GM19238 (cell line): ENCODE data around the gene ANKS1B.
"Not testable (repeated sequence)": the region's sequence is repeated elsewhere in the genome, so short reads cannot be mapped to it uniquely, and the experiment has no call there.

ENCODE experiments used
- DNase-seq: peaks from one replicate; pipeline ENCODE4 v3.0.0; 2011; ENCODE audit warnings: low spot score; ENCODE audit not compliant: insufficient read length

Gene ANKS1B

GRCh38 chr12:99765469-99766114 is 219.1 kb downstream of the ANKS1B start:
- no peak for DNase-seq

DNA sequence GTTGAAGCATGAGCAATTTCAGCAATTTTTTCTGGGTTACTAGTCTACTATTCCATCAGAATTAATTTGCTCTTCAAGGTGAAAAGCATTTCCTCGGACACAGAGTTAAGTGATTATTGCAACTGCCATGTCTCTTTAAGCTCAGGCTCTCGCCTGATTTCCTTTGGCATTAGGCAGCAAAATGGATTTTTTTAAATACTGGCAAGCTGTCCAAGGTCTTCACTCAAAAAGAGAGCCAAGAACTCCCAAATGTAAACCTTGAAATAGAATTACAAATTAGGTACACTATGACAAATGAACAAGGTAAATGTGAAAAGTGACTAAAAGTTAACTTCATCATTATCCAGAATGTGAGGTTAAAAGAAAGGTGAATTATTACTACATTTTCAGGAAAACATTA is 225.3 kb downstream of the ANKS1B start:
- DNase-seq = no peak

- DNase-seq = no peak
These were observed 225.7 kb downstream of the ANKS1B start for GRCh38 chr12:99758997-99759396.

DNA sequence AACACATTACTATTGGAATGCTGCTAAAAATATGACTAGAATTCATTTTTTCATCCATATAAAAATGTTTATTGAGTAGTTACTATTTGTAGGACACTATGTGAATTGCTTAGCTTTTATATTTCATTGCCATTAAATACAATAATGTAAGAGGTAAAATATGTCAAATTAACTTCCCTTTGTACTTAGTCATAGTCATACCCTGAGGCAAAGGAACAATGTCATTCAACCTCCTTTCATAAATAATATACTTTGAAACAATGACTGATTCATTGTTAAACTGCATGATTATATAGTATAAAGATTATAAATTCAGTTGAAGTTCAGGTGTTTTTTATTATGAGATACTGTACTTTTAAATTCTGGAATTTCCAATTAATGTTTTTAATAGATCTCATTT is 232.0 kb downstream of the ANKS1B start:
- no peak for DNase-seq

- DNase-seq = no peak
These were observed 238.2 kb downstream of the ANKS1B start for GRCh38 chr12:99746538-99746937.

DNA sequence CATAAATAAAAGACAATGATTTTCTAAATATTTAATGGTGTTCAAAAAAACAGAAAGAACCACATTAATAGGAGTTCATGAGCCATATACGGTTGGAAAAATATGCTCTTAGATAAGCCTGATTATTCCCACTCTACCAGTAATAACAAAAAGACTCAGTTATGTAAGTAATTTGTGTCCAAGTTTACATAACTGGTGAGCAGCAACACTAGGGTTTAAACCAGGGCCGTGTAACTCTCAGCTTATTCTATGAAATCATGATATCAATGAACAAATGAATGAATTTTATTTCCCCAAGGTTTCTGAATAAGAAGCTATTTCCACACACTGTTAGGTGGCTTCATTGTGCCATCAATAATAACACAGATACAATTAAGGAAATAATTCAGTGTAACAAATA is 238.8 kb downstream of the ANKS1B start:
- no peak for DNase-seq

DNA sequence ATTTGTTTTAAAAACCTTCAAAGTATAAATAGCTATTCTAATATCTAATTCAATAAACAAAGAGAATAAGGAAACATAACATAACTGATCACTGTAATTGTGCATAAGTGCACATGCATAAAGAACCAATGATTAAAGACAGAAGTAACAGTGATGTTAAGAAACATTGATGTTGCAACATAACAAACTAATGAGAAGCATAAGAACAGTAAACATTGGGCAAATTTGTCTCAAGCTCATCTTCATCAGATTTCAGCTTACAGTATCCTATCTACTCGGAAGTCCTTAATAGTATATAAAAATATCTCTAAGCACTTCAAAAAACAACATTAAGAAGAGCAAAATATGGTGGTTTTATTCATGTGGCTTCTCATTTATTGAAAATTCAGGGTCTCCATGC is 239.6 kb downstream of the ANKS1B start:
- no peak for DNase-seq

DNA sequence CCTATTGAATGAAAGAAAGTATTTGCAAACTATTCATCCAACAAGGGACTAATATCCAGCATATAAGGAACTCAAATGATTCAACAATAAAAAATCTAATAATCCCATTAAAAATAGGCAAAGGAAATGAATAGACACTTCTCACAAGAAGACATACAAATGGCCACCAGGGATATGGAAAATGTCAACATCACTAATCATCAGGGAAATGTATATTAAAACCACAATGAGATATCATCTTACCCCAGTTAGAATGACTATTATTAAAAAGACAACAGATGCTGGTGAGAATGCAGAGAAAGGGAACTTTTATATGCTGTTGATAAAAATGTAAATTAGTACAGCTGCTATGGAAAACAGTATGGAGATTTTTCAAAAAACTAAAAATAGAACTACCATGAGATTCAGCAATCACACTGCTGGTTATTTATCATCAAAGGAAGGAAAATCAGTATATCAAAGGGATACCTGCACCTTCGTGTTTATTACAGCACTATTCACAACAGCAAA is 247.9 kb downstream of the ANKS1B start:
- DNase-seq = no peak

DNA sequence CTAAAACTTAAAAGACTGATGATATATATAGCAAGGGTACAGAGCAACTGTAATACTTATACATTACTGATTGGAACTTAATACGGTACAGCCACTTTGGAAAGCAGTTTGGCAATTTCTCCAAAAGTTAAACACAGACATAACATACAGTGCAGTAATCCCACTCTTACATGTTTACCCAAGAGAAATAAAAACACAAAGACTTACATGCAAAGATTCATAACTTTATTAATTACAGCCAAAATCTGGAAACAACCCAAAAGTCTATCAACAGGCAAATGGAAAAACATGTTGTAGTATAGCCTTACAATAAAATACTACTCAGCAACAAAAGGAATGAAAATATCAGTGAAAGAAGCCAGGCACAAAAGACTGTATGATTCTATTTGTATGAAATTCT is 252.6 kb downstream of the ANKS1B start:
- DNase-seq = no peak

DNA sequence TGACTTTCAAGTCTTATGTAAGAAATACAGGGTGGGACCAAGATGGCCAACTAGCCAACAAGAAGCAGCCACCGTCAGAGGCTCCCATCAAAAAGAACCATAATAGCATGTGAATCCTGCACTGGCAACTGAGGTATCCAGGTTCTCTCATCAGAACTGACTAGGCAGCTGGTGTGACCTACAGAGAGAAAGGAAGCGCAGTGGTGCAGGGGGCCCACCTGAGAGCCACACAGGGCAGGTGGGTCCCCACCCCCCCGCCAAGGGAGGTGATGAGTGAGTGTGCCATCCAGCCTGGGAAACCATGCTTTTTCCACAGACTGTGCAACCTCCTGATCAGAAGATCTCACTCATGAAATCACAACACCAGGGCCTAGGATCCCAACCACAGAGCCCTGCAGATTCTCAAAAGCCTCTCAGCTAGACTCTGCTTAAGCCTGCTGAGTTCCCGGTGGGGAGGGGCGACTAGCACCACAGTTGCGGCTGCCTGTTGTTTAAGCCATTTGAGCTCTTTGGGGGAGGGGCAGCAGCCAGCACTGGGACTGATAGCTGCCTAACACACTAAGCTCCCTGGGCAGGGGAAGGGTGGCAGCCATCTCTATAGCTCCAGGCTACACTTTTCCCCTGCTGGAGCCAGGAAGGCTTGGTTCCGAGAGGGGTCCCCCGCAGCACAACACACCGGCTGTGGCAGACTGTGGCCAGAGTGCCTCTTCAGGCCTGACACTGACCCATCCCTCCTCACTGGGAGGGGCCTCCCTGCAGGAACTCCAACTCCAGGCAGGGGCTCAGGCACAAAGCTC is 261.8 kb downstream of the ANKS1B start:
- DNase-seq = no peak

GRCh38 chr12:99721715-99722275 is 262.9 kb downstream of the ANKS1B start:
- DNase-seq = no peak

DNA sequence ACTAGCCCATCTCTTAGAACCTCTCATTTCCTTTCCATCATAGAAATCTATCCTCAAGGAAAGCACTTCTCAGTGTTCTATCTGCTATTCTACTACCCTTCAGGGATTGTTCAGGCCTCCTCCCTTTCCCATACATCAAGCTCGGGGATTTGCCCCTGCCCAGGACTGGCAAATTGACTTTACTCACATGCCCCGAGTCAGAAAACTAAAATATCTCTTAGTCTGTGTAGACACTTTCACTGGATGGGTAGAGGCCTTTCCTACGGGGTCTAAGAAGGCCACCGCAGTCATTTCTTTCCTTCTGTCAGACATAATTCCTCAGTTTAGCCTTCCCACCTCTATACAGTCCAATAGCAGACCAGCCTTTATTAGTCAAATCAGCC is 264.7 kb downstream of the ANKS1B start:
- not testable (repeated sequence) for DNase-seq

GRCh38 chr12:99719411-99720082 is 265.2 kb downstream of the ANKS1B start:
- DNase-seq = not testable (repeated sequence)

DNA sequence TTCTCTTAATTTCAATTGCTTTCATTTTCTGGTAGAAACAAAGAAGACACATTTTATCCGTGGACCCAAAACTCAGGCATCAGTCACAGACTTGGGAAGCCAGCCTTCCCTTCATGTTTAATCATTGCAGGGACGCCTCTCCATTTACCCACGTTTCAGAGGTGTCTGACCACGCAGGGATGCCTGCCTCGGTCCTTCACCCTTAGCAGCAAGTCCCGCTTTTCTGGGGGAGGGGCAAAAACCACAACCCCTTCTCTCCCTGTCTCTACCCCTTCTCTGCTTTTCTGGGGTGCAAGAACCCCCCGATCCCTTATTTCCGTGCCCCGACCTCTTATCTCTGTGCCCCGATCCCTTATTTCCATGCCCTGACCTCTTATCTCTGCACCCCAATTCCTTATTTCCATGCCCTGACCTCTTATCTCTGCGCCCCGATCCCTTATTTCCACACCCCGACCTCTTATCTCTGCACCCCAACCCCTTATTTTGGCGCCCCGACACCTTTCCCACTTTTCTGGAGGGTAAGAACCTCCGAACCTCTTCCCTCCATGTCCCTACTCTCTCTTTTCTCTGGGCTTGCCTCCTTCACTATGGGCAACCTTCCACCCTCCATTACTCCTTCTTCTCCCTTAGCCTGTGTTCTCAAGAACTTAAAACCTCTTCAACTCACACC is 268.8 kb downstream of the ANKS1B start:
- DNase-seq = not testable (repeated sequence)

DNA sequence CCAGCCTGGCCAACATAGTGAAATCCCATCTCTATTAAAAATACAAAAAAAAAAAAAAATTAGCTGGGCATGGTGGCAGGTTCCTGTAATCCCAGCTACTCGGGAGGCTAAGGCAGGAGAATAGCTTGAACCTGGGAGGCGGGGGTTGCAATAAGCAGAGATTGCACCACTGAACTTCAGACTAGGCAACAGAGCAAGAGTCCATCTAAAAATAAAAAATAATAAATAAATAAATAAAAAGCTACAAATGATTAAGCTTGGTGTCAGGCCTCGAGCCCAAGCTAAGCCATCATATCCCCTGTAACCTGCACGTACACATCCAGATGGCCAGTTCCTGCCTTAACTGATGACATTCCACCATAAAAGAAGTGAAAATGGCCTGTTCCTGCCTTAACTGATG is 269.8 kb downstream of the ANKS1B start:
- DNase-seq = not testable (repeated sequence)

DNA sequence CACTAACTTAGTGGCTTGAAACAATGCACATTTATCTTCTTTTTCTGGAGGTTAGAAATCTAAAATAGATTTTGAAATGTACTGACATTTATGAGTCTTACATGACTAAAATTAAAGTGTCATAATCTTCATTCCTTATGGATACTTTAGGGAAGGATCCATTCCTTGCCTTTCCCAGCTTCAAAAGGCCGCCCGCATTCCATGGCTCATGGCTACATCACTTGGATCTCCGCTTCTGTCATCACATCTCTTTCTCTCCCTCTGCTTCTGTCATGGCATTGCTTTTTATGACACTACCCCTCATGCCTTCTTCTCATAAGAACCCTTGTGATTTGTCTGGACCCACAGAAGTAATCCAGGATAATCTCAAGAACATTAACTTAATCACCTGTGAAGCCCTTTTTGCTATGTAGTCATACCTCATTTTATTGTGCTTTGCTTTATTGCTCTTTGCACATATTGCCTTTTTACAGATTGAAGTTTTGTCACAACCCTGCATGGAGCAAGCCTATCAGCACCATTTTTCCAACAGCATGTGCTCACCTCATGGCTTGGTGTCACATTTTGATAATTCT is 270.7 kb downstream of the ANKS1B start:
- no peak for DNase-seq

- DNase-seq = no peak
These were observed 272.5 kb downstream of the ANKS1B start for GRCh38 chr12:99712281-99712680.

DNA sequence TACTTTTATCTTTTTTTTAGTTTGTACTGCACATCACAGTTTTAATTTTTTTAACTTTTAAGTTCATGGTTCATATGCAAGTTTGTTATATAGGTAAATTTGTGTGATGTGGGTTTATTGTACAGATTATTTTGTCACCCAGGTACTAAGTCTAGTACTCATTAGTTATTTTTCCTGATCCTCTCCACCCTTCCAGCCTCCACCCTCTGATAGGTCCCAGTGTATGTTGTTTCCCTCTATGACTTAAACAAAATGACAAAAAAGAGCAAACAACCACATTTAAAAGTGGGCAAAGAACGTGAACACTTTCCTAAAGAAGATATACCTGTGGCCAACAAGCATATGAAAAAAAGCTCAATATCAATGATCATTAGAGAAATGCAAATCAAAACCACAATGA is 273.5 kb downstream of the ANKS1B start:
- DNase-seq = no peak

GRCh38 chr12:99709619-99710018 is 275.1 kb downstream of the ANKS1B start:
- DNase-seq = no peak

DNA sequence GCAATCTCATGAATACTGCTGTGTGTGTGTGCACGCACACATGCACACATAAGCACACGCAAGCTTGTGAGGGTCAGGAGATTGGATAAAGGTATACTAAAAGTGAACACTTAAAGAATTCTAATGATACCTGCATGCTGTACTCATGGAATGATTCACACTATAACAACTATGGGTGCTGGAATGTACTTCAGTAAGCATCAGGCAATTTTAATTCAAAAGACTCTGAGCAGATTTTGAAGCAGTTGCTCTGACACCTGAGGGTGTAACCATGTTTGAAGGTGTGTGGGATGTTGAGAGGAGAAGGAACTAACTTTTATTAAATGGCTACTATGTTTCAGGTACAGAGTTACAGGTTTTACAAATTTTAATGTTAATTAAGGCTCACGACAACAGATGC is 275.6 kb downstream of the ANKS1B start:
- DNase-seq = no peak

- no peak for DNase-seq
These were observed 276.9 kb downstream of the ANKS1B start for GRCh38 chr12:99707883-99708282.
